SK-N-SH treated with all-trans-retinoic acid at 6 μM for 48 hours (cell line): Measurements from ENCODE around the gene SEC16A.

Source experiments
- ATAC-seq: fragments of 200-7000 bp; cut with Tn5 transposase; 3 replicates; pipeline ENCODE4 v1.9.1; 2020; ENCODE audit warnings: mild to moderate bottlenecking, moderate library complexity
- ARNTL ChIP-seq: fragments of 450-650 bp; formaldehyde crosslinking; IDR thresholded peaks from 2 replicates; pipeline ENCODE4 v1.5.0; 2020; ENCODE audit warnings: low read depth, mild to moderate bottlenecking, moderate library complexity, borderline replicate concordance
- BACH2 ChIP-seq: fragments of 250-450 bp; sonication (Bioruptor Pico); IDR thresholded peaks from 2 replicates; pipeline ENCODE4 v1.9.0; 2021; ENCODE audit warnings: mild to moderate bottlenecking, borderline replicate concordance
- CREB5 ChIP-seq: fragments of 250-450 bp; sonication (Bioruptor Pico); IDR thresholded peaks from 2 replicates; pipeline ENCODE4 v1.5.1; 2020; ENCODE audit warnings: low read depth, mild to moderate bottlenecking, moderate library complexity
- CSDC2 ChIP-seq: fragments of 250-450 bp; sonication (Bioruptor Pico); IDR thresholded peaks from 2 replicates; pipeline ENCODE4 v1.5.0; 2020; ENCODE audit warnings: mild to moderate bottlenecking, moderate library complexity
- ESRRG ChIP-seq: fragments of 250-450 bp; sonication (Bioruptor Pico); IDR thresholded peaks from 2 replicates; pipeline ENCODE4 v1.6.1; 2021; ENCODE audit warnings: mild to moderate bottlenecking
- GLIS3 ChIP-seq: fragments of 250-450 bp; sonication (Bioruptor Pico); IDR thresholded peaks from 2 replicates; pipeline ENCODE4 v1.5.0; 2020; ENCODE audit warnings: mild to moderate bottlenecking, moderate library complexity
- OSR1 ChIP-seq: fragments of 250-450 bp; sonication (Bioruptor Pico); IDR thresholded peaks from 2 replicates; pipeline ENCODE4 v1.8.0; 2022; ENCODE audit warnings: moderate library complexity, mild to moderate bottlenecking, inconsistent platforms
- PATZ1 ChIP-seq: fragments of 250-450 bp; sonication (Bioruptor Pico); IDR thresholded peaks from 2 replicates; pipeline ENCODE4 v1.8.0; 2020; ENCODE audit warnings: mild to moderate bottlenecking, moderate library complexity, borderline replicate concordance
- PPARA ChIP-seq: fragments of 250-450 bp; sonication (Bioruptor Pico); IDR thresholded peaks from 2 replicates; pipeline ENCODE4 v1.5.0; 2020; ENCODE audit warnings: mild to moderate bottlenecking, borderline replicate concordance
- RARB ChIP-seq: fragments of 250-450 bp; sonication (Bioruptor Pico); IDR thresholded peaks from 2 replicates; pipeline ENCODE4 v1.8.0; 2021; ENCODE audit warnings: mild to moderate bottlenecking, moderate library complexity
- SNAI2 ChIP-seq: fragments of 250-450 bp; sonication (Bioruptor Pico); IDR thresholded peaks from 2 replicates; pipeline ENCODE4 v1.5.0; 2020; ENCODE audit warnings: mild to moderate bottlenecking, moderate library complexity
- TOX ChIP-seq: fragments of 250-450 bp; sonication (Bioruptor Pico); IDR thresholded peaks from 2 replicates; pipeline ENCODE4 v1.8.0; 2021; ENCODE audit warnings: mild to moderate bottlenecking, moderate library complexity, borderline replicate concordance
- TSHZ2 ChIP-seq: fragments of 250-450 bp; sonication (Bioruptor Pico); IDR thresholded peaks from 2 replicates; pipeline ENCODE4 v1.5.0; 2020; ENCODE audit warnings: mild to moderate bottlenecking, moderate library complexity
- ZC3H10 ChIP-seq: fragments of 250-450 bp; sonication (Bioruptor Pico); IDR thresholded peaks from 2 replicates; pipeline ENCODE4 v1.5.1; 2021; ENCODE audit warnings: mild to moderate bottlenecking, moderate library complexity
- ZFP3 ChIP-seq: fragments of 250-450 bp; sonication (Bioruptor Pico); IDR thresholded peaks from 2 replicates; pipeline ENCODE4 v1.5.0; 2020; ENCODE audit warnings: mild to moderate bottlenecking, moderate library complexity
- ZFP30 ChIP-seq: fragments of 450-650 bp; formaldehyde crosslinking; IDR thresholded peaks from 2 replicates; pipeline ENCODE4 v1.5.0; 2022; ENCODE audit warnings: mild to moderate bottlenecking, moderate library complexity
- ZNF565 ChIP-seq: fragments of 450-650 bp; formaldehyde crosslinking; conservative IDR thresholded peaks from 2 replicates; pipeline ENCODE4 v1.5.0; 2020; ENCODE audit warnings: low read depth, mild to moderate bottlenecking, moderate library complexity
- ZNF70 ChIP-seq: fragments of 450-650 bp; formaldehyde crosslinking; IDR thresholded peaks from 2 replicates; pipeline ENCODE4 v1.5.0; 2020; ENCODE audit warnings: mild to moderate bottlenecking, moderate library complexity
- ZNF8 ChIP-seq: fragments of 450-650 bp; formaldehyde crosslinking; IDR thresholded peaks from 2 replicates; pipeline ENCODE4 v1.5.0; 2020; ENCODE audit warnings: mild to moderate bottlenecking, moderate library complexity

SEC16A gene

GRCh38 chr9:136484153-136485048 is 1.6 kb upstream of the SEC16A start:
- TF ChIP-seq OSR1 (CRISPR knock-in tag) (no peak), ARNTL (CRISPR knock-in tag) (no peak), ESRRG (CRISPR knock-in tag) (no peak)
- ATAC-seq = peak; percentile 11

GRCh38 chr9:136483589-136484152 is 831 bp upstream of the SEC16A start:
- ATAC-seq = peak; percentile 53
- TF ChIP-seq ZC3H10 = no peak

GRCh38 chr9:136482046-136482792 is 621 bp downstream of the SEC16A start:
- ATAC-seq = no peak
- TF ChIP-seq ZFP3 (no peak), GLIS3 (CRISPR knock-in tag) (no peak), CREB5 (CRISPR knock-in tag) (no peak), BACH2 (CRISPR knock-in tag) (no peak), ZFP30 (no peak), ZNF8 (CRISPR knock-in tag) (no peak), TOX (CRISPR knock-in tag) (no peak)

GRCh38 chr9:136481558-136481957 is 1.3 kb downstream of the SEC16A start:
- TF ChIP-seq SNAI2 (CRISPR knock-in tag) = no peak
- no peak for TF ChIP-seq CREB5 (CRISPR knock-in tag)
- TF ChIP-seq TOX (CRISPR knock-in tag) = no peak
- no peak for TF ChIP-seq ZNF565 (CRISPR knock-in tag)
- TF ChIP-seq ZNF70 (CRISPR knock-in tag) = no peak
- no peak for TF ChIP-seq OSR1 (CRISPR knock-in tag)
- no peak for TF ChIP-seq BACH2 (CRISPR knock-in tag)
- TF ChIP-seq TSHZ2 (CRISPR knock-in tag) = no peak
- TF ChIP-seq CSDC2 (CRISPR knock-in tag) = no peak
- no peak for TF ChIP-seq RARB (CRISPR knock-in tag)
- TF ChIP-seq PATZ1 (CRISPR knock-in tag) = no peak
- no peak for TF ChIP-seq ZC3H10
- no peak for TF ChIP-seq PPARA (CRISPR knock-in tag)
- TF ChIP-seq ZFP3 = no peak
- ATAC-seq = no peak
